Small intestine (tissue), 7 donors: Measurements from ENCODE around the gene TMEM145. TPM values are rescaled to one million over a fixed set of nuclear protein-coding genes. Genes with fewer than 3 reads are reported as not detected.
A peak's percentile ranks its signal among the peaks of the same experiment; 100 is the strongest.

ENCODE experiments used
- DNase-seq, 2 donors: peaks; one replicate each; pipeline versions ENCODE4 v3.0.0 to v3.0.0-alpha.2; 2013
- FAIRE-seq: peaks from 2 replicates; lab custom pipeline; 2012; peaks lifted over from hg19 to GRCh38; lab: Jason Lieb, UNC
- H3K27ac ChIP-seq, 3 donors: one replicate each; pipeline ENCODE4 v1.5.1; 2013; ENCODE audit warnings: low read length in 2 of 3, mild to moderate bottlenecking in 2 of 3, control low read depth in 1 of 3, inconsistent platforms in 1 of 3, low read depth in 1 of 3, moderate library complexity in 1 of 3
- H3K27me3 ChIP-seq, 3 donors: one replicate each; pipeline ENCODE4 v1.6.1; 2013; ENCODE audit warnings: low read length in 3 of 3, inconsistent platforms in 1 of 3; ENCODE audit not compliant: control insufficient read depth in 3 of 3, insufficient read depth in 3 of 3
- H3K36me3 ChIP-seq, 3 donors: one replicate each; pipeline ENCODE4 v1.6.1; 2013; ENCODE audit warnings: low read length in 3 of 3, inconsistent platforms in 1 of 3, low read depth in 1 of 3, mild to moderate bottlenecking in 1 of 3, moderate library complexity in 1 of 3; ENCODE audit not compliant: control insufficient read depth in 3 of 3, insufficient read depth in 2 of 3
- H3K4me1 ChIP-seq, 3 donors: one replicate each; pipeline ENCODE4 v1.6.1; 2013; ENCODE audit warnings: low read length in 2 of 3, inconsistent platforms in 1 of 3, low read depth in 1 of 3, mild to moderate bottlenecking in 1 of 3, moderate library complexity in 1 of 3; ENCODE audit not compliant: control insufficient read depth in 3 of 3, insufficient read depth in 2 of 3
- H3K4me3 ChIP-seq, 3 donors: one replicate each; pipeline ENCODE4 v1.5.1; 2013; ENCODE audit warnings: low read length in 3 of 3, control low read depth in 1 of 3, inconsistent platforms in 1 of 3, low read depth in 1 of 3, mild to moderate bottlenecking in 1 of 3, moderate library complexity in 1 of 3
- H3K9me3 ChIP-seq, 2 donors: one replicate each; pipeline ENCODE4 v1.6.1; 2013; ENCODE audit warnings: low read depth in 1 of 2, low read length in 1 of 2; ENCODE audit not compliant: control insufficient read depth in 2 of 2, insufficient read depth in 1 of 2
- WGBS, 3 donors: extraction: QIAGEN DNeasy Blood & Tissue Kit; methylation state at CpG; one replicate each; pipeline ENCODE4 v1.1.7; 2013; 5-methylcytosine and 5-hydroxymethylcytosine counted together
- polyA plus RNA-seq, 4 donors: library from polyadenylated mRNA; stranded (reverse) in 3 of 4; unstranded in 1 of 4; fragments of 200-250 nt in 3 of 4; fragments of 120-200 nt in 1 of 4; gene quantifications; one replicate each; pipeline versions ENCODE4 v1.2.1 to v1.2.3, GENCODE V29; 2013
- donor health status: healthy with polysubstance abuse.
- donor health status: control.
- donor health status: control.
- donor health status: Bipolar disorder and iron deficiency.
- donor health status: healthy.

TMEM145 gene
- polyA plus RNA-seq, 4 donors: 0.83 to 1.1 TPM; not detected in 2

GRCh38 chr19:42280815-42281145, 32.3 kb upstream of the TMEM145 start:
- Histone ChIP-seq H3K9me3 (no peaks in the 10 kb centered on the region), H3K4me3 (peak overlapping the region; percentile 72 to 87 (median 76)), H3K36me3 (peaks cover 0 to 21% (median 0%) of the 10 kb centered on the region in 3 donors), H3K4me1 (peaks cover 10 to 65% (median 14%) of the 10 kb centered on the region in 3 donors), H3K27ac (peak overlapping the region; percentile 53 to 79 (median 77)), H3K27me3 (no peaks in the 10 kb centered on the region)
- FAIRE-seq (no peak), DNase-seq (no peak)
- 0 to 3% (median 1%) methylated on average over 6 to 20 of the region's 20 CpGs for WGBS, 3 donors

GRCh38 chr19:42281146-42281826, 31.8 kb upstream of the TMEM145 start:
- Histone ChIP-seq H3K27me3 (no peaks in the 10 kb centered on the region), H3K4me1 (peaks cover 10 to 67% (median 14%) of the 10 kb centered on the region in 3 donors), H3K27ac (peak overlapping the region; percentile 44 to 86 (median 77)), H3K9me3 (no peaks in the 10 kb centered on the region), H3K4me3 (peak overlapping the region in 2 of 3 donors; percentile 72 to 87), H3K36me3 (peaks cover 0 to 16% (median 0%) of the 10 kb centered on the region in 3 donors)
- WGBS, 3 donors: 12 to 21% (median 12%) methylated on average over 19 to 25 of the region's 25 CpGs
- DNase-seq (peak in 1 of 2 donors; percentile 62), FAIRE-seq (no peak)

GRCh38 chr19:42281827-42282762, 31.0 kb upstream of the TMEM145 start:
- no peak for FAIRE-seq

GRCh38 chr19:42282819-42283187, 30.3 kb upstream of the TMEM145 start:
- Histone ChIP-seq H3K27ac (peak overlapping the region; percentile 76 to 84 (median 77)), H3K36me3 (peaks cover 3 to 15% (median 4%) of the 10 kb centered on the region in 3 donors), H3K27me3 (no peaks in the 10 kb centered on the region), H3K4me3 (no peak overlapping the region), H3K4me1 (peaks cover 10 to 63% (median 14%) of the 10 kb centered on the region in 3 donors), H3K9me3 (no peaks in the 10 kb centered on the region)
- DNase-seq (no peak), FAIRE-seq (no peak)
- WGBS, 3 donors: 42 to 44% (median 44%) methylated on average over 4 of the region's 4 CpGs

More at GRCh38 chr19:42281827-42282762, 31.0 kb upstream of the TMEM145 start:
- DNase-seq: no peak
- Histone ChIP-seq H3K27ac (peak overlapping the region in 2 of 3 donors; percentile 77 to 86), H3K9me3 (no peaks in the 10 kb centered on the region), H3K27me3 (no peaks in the 10 kb centered on the region), H3K36me3 (peaks cover 0 to 14% (median 0%) of the 10 kb centered on the region in 3 donors), H3K4me1 (peaks cover 10 to 69% (median 14%) of the 10 kb centered on the region in 3 donors), H3K4me3 (peak overlapping the region in 1 of 3 donors; percentile 87)
- WGBS, 3 donors: 33 to 36% (median 34%) methylated on average over 7 of the region's 7 CpGs

GRCh38 chr19:42283188-42284065, 29.7 kb upstream of the TMEM145 start:
- no peaks in the 10 kb centered on the region for H3K9me3 ChIP-seq
- no peaks in the 10 kb centered on the region for H3K27me3 ChIP-seq
- WGBS, 3 donors: 1 to 2% (median 2%) methylated on average over 29 to 73 of the region's 74 CpGs
- peaks cover 7 to 21% (median 9%) of the 10 kb centered on the region in 3 donors for H3K36me3 ChIP-seq
- peaks cover 10 to 57% (median 14%) of the 10 kb centered on the region in 3 donors for H3K4me1 ChIP-seq
- FAIRE-seq (no peak), DNase-seq (peak; percentile 93 to 98)
- peak overlapping the region; percentile 40 to 75 (median 68) for H3K4me3 ChIP-seq
- H3K27ac ChIP-seq: peak overlapping the region; percentile 76 to 95 (median 77)

GRCh38 chr19:42284066-42284501, 29.0 kb upstream of the TMEM145 start:
- FAIRE-seq: no peak
- H3K36me3 ChIP-seq: peaks cover 9 to 27% (median 9%) of the 10 kb centered on the region in 3 donors
- no peaks in the 10 kb centered on the region for H3K9me3 ChIP-seq
- 0 to 3% (median 1%) methylated on average over 6 to 71 of the region's 76 CpGs for WGBS, 3 donors
- H3K4me3 ChIP-seq: peak overlapping the region in 2 of 3 donors; percentile 68 to 75
- peak; percentile 76 to 89 for DNase-seq
- H3K27me3 ChIP-seq: no peaks in the 10 kb centered on the region
- H3K27ac ChIP-seq: peak overlapping the region in 2 of 3 donors; percentile 72 to 95
- H3K4me1 ChIP-seq: peaks cover 10 to 51% (median 14%) of the 10 kb centered on the region in 3 donors

- Histone ChIP-seq H3K4me3 (peak overlapping the region; percentile 68 to 75 (median 70)), H3K9me3 (no peaks in the 10 kb centered on the region), H3K27ac (peak overlapping the region; percentile 41 to 55 (median 47)), H3K36me3 (peaks cover 9 to 32% (median 11%) of the 10 kb centered on the region in 3 donors), H3K4me1 (peaks cover 10 to 44% (median 11%) of the 10 kb centered on the region in 3 donors), H3K27me3 (no peaks in the 10 kb centered on the region)
- FAIRE-seq (no peak), DNase-seq (peak in 1 of 2 donors; percentile 42)
- 4 to 8% (median 7%) methylated on average over 25 to 41 of the region's 41 CpGs for WGBS, 3 donors
Measured at GRCh38 chr19:42284591-42285341, 28.3 kb upstream of the TMEM145 start.
